Neural cell (in vitro differentiated cells): ENCODE measurements around the gene MYOZ2. TPM values are rescaled to one million over a fixed set of nuclear protein-coding genes. Genes with fewer than 3 reads are reported as not detected.

Experiments
- H2AFZ ChIP-seq: fragments of 200-600, 300-800 bp; sonication (generic), shearing (Covaris generic); 2 replicates; pipeline ENCODE4 v1.6.0; 2014; ENCODE audit warnings: low read depth, mild to moderate bottlenecking, antibody characterized with exemption, low read length, moderate library complexity
- H3F3A ChIP-seq: fragments of 200-600 bp; shearing (Covaris generic); 2 replicates; pipeline ENCODE4 v1.6.1; 2016; ENCODE audit warnings: mild to moderate bottlenecking, moderate library complexity, mixed read lengths, antibody characterized with exemption, low read length; ENCODE audit not compliant: insufficient read depth, poor library complexity, severe bottlenecking
- H3K27ac ChIP-seq: fragments of 200-600, 300-800 bp; sonication (generic), shearing (Covaris generic); 2 replicates; pipeline ENCODE4 v1.5.1; 2014; ENCODE audit warnings: mild to moderate bottlenecking, low read length, moderate library complexity
- H3K27me3 ChIP-seq: fragments of 300-800, 200-600 bp; sonication (generic), shearing (Covaris generic); 2 replicates; pipeline ENCODE4 v1.6.0; 2014; ENCODE audit warnings: mild to moderate bottlenecking, low read depth, low read length, moderate library complexity; ENCODE audit not compliant: insufficient read depth
- H3K36me3 ChIP-seq: fragments of 300-800, 200-600 bp; sonication (generic), shearing (Covaris generic); 2 replicates; pipeline ENCODE4 v1.5.1; 2014; ENCODE audit warnings: mild to moderate bottlenecking, antibody characterized with exemption, low read length, moderate library complexity; ENCODE audit not compliant: insufficient read depth
- H3K4me2 ChIP-seq: fragments of 300-800, 200-600 bp; sonication (generic), shearing (Covaris generic); 2 replicates; pipeline ENCODE4 v1.6.0; 2014; ENCODE audit warnings: mild to moderate bottlenecking, low read length
- H3K4me3 ChIP-seq: fragments of 300-800, 200-600 bp; sonication (generic), shearing (Covaris generic); 2 replicates; pipeline ENCODE4 v1.5.1; 2014; ENCODE audit warnings: mild to moderate bottlenecking, low read length, moderate library complexity
- H3K79me2 ChIP-seq: fragments of 200-600 bp; shearing (Covaris generic); replicated peaks from 2 replicates; pipeline ENCODE4 v1.6.0; 2014; ENCODE audit warnings: mild to moderate bottlenecking, low read length, moderate library complexity; ENCODE audit not compliant: insufficient read depth
- H3K9ac ChIP-seq: fragments of 300-800, 200-600 bp; sonication (generic), shearing (Covaris generic); 2 replicates; pipeline ENCODE4 v1.6.1; 2016; ENCODE audit warnings: mild to moderate bottlenecking, low read length, mixed read lengths
- H3K9me2 ChIP-seq: fragments of 200-600 bp; shearing (Covaris generic); 2 replicates; pipeline ENCODE4 v1.6.1; 2016; ENCODE audit warnings: mild to moderate bottlenecking, low read length, mixed read lengths; ENCODE audit not compliant: insufficient read depth
- H3K9me3 ChIP-seq: fragments of 200-600, 300-800 bp; sonication (generic), shearing (Covaris generic); 2 replicates; pipeline ENCODE4 v1.6.1; 2016; ENCODE audit warnings: mild to moderate bottlenecking, mixed run types, low read length, moderate library complexity, mixed read lengths
- H4K20me1 ChIP-seq: fragments of 200-600 bp; shearing (Covaris generic); 2 replicates; pipeline ENCODE4 v1.6.1; 2016; ENCODE audit warnings: mild to moderate bottlenecking, mixed run types; ENCODE audit not compliant: insufficient read depth
- CTCF ChIP-seq: fragments of 450-650 bp; IDR thresholded peaks from 2 replicates; pipeline ENCODE4 v1.5.1; 2014; ENCODE audit warnings: antibody characterized with exemption, mild to moderate bottlenecking, moderate library complexity; ENCODE audit not compliant: poor library complexity, severe bottlenecking
- EP300 ChIP-seq: fragments of 450-650 bp; conservative IDR thresholded peaks from 2 replicates; pipeline ENCODE4 v1.6.1; 2014; ENCODE audit warnings: antibody characterized with exemption, mild to moderate bottlenecking, moderate library complexity; ENCODE audit not compliant: poor library complexity, severe bottlenecking
- EZH2 ChIP-seq: fragments of 200-600, 300-800 bp; shearing (Covaris generic), sonication (generic); IDR thresholded peaks from 2 replicates; pipeline ENCODE4 v1.6.1; 2014; ENCODE audit warnings: antibody characterized with exemption, low read length, borderline replicate concordance, mild to moderate bottlenecking; ENCODE audit not compliant: insufficient read depth, poor library complexity, severe bottlenecking
- MXI1 ChIP-seq: fragments of 450-650 bp; conservative IDR thresholded peaks from 2 replicates; pipeline ENCODE4 v1.6.1; 2014; ENCODE audit warnings: antibody characterized with exemption, mild to moderate bottlenecking; ENCODE audit not compliant: poor library complexity, severe bottlenecking
- POLR2AphosphoS5 ChIP-seq: IDR thresholded peaks from 2 replicates; pipeline ENCODE4 v1.6.1; 2012
- RAD21 ChIP-seq: fragments of 450-650 bp; conservative IDR thresholded peaks from 2 replicates; pipeline ENCODE4 v1.6.1; 2014; ENCODE audit warnings: antibody characterized with exemption, mild to moderate bottlenecking, moderate library complexity
- REST ChIP-seq: IDR thresholded peaks from 2 replicates; pipeline ENCODE4 v1.6.1; 2012; ENCODE audit warnings: borderline replicate concordance
- SMC3 ChIP-seq: fragments of 450-650 bp; conservative IDR thresholded peaks from 2 replicates; pipeline ENCODE4 v1.6.1; 2014; ENCODE audit warnings: antibody characterized with exemption, mild to moderate bottlenecking, moderate library complexity; ENCODE audit not compliant: poor library complexity
- TAF1 ChIP-seq: IDR thresholded peaks from 2 replicates; pipeline ENCODE4 v1.6.1; 2012; ENCODE audit warnings: low read depth
- polyA plus RNA-seq: library from polyadenylated mRNA; depleted of rRNA; stranded (reverse); fragments of >200 nt; gene quantifications from 2 replicates; pipeline ENCODE4 v1.2.3, GENCODE V29; 2014

Gene MYOZ2
- polyA plus RNA-seq, 1 donor from 2014 or later = not detected

- no peak overlapping the region for H3K4me2 ChIP-seq
- no peaks in the 10 kb centered on the region for H4K20me1 ChIP-seq
- no peaks in the 10 kb centered on the region for H3K79me2 ChIP-seq
- H3K9me3 ChIP-seq = no peaks in the 10 kb centered on the region
- H3K36me3 ChIP-seq = no peaks in the 10 kb centered on the region
- H3K9me2 ChIP-seq = no peaks in the 10 kb centered on the region
- TF ChIP-seq SMC3 = no peak
- no peak overlapping the region for H3K9ac ChIP-seq
- H3K27me3 ChIP-seq = no peaks in the 10 kb centered on the region
- no peaks in the 10 kb centered on the region for H3F3A ChIP-seq
- H3K27ac ChIP-seq = no peak overlapping the region
- no peak overlapping the region for H3K4me3 ChIP-seq
- H2AFZ ChIP-seq = no peak overlapping the region
These were observed 5.1 kb upstream of the MYOZ2 start for GRCh38 chr4:119130365-119131065.

GRCh38 chr4:119131164-119131563 lies 4.5 kb upstream of the MYOZ2 start:
- Histone ChIP-seq H2AFZ (no peak overlapping the region), H3K9ac (no peak overlapping the region), H3K4me2 (no peak overlapping the region), H3F3A (no peaks in the 10 kb centered on the region), H3K27ac (no peak overlapping the region), H3K9me3 (no peaks in the 10 kb centered on the region), H3K4me3 (no peak overlapping the region), H3K27me3 (no peaks in the 10 kb centered on the region), H4K20me1 (no peaks in the 10 kb centered on the region), H3K79me2 (no peaks in the 10 kb centered on the region), H3K9me2 (no peaks in the 10 kb centered on the region), H3K36me3 (no peaks in the 10 kb centered on the region)
- TF ChIP-seq EZH2 = no peak
- no peak for TF ChIP-seq RAD21
- TF ChIP-seq EP300 = no peak
- no peak for TF ChIP-seq POLR2AphosphoS5
- TF ChIP-seq CTCF = no peak
- no peak for TF ChIP-seq MXI1
- TF ChIP-seq TAF1 = no peak
- TF ChIP-seq REST = no peak
- no peak for TF ChIP-seq SMC3

GRCh38 chr4:119132306-119132705 lies 3.3 kb upstream of the MYOZ2 start:
- H3K36me3 ChIP-seq = no peaks in the 10 kb centered on the region
- no peak overlapping the region for H2AFZ ChIP-seq

More at GRCh38 chr4:119132306-119132705, 3.3 kb upstream of the MYOZ2 start:
- H3F3A ChIP-seq = no peaks in the 10 kb centered on the region
- no peaks in the 10 kb centered on the region for H4K20me1 ChIP-seq
- no peak overlapping the region for H3K4me3 ChIP-seq
- no peak overlapping the region for H3K9ac ChIP-seq
- H3K79me2 ChIP-seq = no peaks in the 10 kb centered on the region
- no peaks in the 10 kb centered on the region for H3K9me2 ChIP-seq
- H3K4me2 ChIP-seq = no peak overlapping the region
- H3K27ac ChIP-seq = no peak overlapping the region
- TF ChIP-seq CTCF (no peak), EZH2 (no peak), EP300 (no peak), MXI1 (no peak), REST (no peak), RAD21 (no peak), POLR2AphosphoS5 (no peak), TAF1 (no peak), SMC3 (no peak)
- H3K9me3 ChIP-seq = no peaks in the 10 kb centered on the region
- no peaks in the 10 kb centered on the region for H3K27me3 ChIP-seq
